ENCODE measurements around the gene NHS.

NHS gene

DNA sequence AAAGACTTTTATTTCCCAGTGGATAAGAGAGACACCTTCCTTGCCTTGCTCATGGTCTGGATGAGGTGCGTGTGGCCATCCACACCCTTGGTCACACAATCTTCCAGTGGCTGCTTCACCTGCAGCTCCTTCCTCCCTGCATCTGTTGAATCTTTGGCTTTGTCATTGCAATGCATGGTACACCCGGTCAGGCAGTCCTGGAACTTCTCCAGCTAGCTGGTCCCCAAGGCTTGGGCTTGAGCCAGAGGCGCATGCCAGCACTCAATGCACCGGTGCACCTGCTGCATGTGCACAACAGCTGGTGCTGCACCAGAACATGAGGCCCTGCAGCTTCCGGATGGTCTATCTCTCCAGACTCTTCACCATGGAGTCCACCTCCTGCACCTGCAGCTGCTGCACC is 394.0 kb downstream of the NHS start:
- H3K4me3 ChIP-seq (ENCODE audit: low read depth, low read length, poor library complexity, severe bottlenecking): no peak overlapping the region
- H3K9me3 ChIP-seq (ENCODE audit: low read length): no peaks in the 10 kb centered on the region
- H3K9ac ChIP-seq (ENCODE audit: low read length): no peak overlapping the region
- H4K20me1 ChIP-seq (ENCODE audit: insufficient read depth, low read length): no peaks in the 10 kb centered on the region
- no peaks in the 10 kb centered on the region for H3K36me3 ChIP-seq (ENCODE audit: insufficient read depth, low read length)
- H3K79me2 ChIP-seq (ENCODE audit: insufficient read depth, low read length): no peaks in the 10 kb centered on the region
- H3K9me2 ChIP-seq (ENCODE audit: low read depth, low read length): no peaks in the 10 kb centered on the region
- no peak overlapping the region for H2AFZ ChIP-seq (ENCODE audit: low read length)
- H3K4me2 ChIP-seq (ENCODE audit: low read length): no peak overlapping the region
- H3K4me1 ChIP-seq (ENCODE audit: insufficient read depth, low read length, severe bottlenecking): no peaks in the 10 kb centered on the region
- H3K27me3 ChIP-seq (ENCODE audit: insufficient read depth, low read length): no peaks in the 10 kb centered on the region
- H3K27ac ChIP-seq (ENCODE audit: low read depth, low read length, poor library complexity, severe bottlenecking): no peak overlapping the region
- no peaks in the 10 kb centered on the region for H3F3A ChIP-seq (ENCODE audit: insufficient read depth, low read length)
- TF ChIP-seq EZH2 (IDR thresholded peaks at IDR 0.05; ENCODE audit: borderline replicate concordance, low read length): no peak
- TF ChIP-seq, protein P1, sequence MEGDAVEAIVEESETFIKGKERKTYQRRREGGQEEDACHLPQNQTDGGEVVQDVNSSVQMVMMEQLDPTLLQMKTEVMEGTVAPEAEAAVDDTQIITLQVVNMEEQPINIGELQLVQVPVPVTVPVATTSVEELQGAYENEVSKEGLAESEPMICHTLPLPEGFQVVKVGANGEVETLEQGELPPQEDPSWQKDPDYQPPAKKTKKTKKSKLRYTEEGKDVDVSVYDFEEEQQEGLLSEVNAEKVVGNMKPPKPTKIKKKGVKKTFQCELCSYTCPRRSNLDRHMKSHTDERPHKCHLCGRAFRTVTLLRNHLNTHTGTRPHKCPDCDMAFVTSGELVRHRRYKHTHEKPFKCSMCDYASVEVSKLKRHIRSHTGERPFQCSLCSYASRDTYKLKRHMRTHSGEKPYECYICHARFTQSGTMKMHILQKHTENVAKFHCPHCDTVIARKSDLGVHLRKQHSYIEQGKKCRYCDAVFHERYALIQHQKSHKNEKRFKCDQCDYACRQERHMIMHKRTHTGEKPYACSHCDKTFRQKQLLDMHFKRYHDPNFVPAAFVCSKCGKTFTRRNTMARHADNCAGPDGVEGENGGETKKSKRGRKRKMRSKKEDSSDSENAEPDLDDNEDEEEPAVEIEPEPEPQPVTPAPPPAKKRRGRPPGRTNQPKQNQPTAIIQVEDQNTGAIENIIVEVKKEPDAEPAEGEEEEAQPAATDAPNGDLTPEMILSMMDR (IDR thresholded peaks at IDR 0.05; ENCODE audit: low read length): no peak

DNA sequence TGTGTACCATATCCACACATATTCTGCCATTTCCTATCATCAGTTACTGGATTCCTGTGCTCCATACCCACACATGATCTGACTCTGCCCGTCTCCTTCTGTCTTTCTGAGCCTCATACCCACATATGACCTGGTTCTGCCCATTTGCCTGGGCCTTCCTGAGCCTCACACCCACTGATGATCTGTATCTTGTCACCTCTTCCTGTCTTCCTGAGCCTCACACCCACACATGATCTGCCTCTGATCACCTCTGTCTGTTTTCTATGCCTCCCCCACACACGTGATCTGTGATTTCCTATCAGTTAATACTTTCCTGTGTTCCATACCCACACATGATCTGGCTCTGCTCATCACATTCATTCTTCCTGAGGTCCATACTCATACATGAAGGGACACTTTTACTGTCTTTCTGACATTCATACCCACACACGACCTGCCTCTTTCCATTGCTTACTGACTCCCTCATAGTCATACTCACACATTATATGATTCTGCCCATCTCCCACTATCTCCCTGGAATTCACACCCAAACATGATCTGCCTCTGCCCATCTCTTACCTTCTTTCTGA is 394.8 kb downstream of the NHS start:
- Histone ChIP-seq H3K4me3 (ENCODE audit: low read depth, low read length, poor library complexity, severe bottlenecking) (no peak overlapping the region), H3K27ac (ENCODE audit: low read depth, low read length, poor library complexity, severe bottlenecking) (no peak overlapping the region), H3K9me3 (ENCODE audit: low read length) (no peaks in the 10 kb centered on the region), H3K4me1 (ENCODE audit: insufficient read depth, low read length, severe bottlenecking) (no peaks in the 10 kb centered on the region), H3K4me2 (ENCODE audit: low read length) (no peak overlapping the region), H3K27me3 (ENCODE audit: insufficient read depth, low read length) (no peaks in the 10 kb centered on the region), H3F3A (ENCODE audit: insufficient read depth, low read length) (no peaks in the 10 kb centered on the region), H3K36me3 (ENCODE audit: insufficient read depth, low read length) (no peaks in the 10 kb centered on the region), H3K79me2 (ENCODE audit: insufficient read depth, low read length) (no peaks in the 10 kb centered on the region), H3K9ac (ENCODE audit: low read length) (no peak overlapping the region), H4K20me1 (ENCODE audit: insufficient read depth, low read length) (no peaks in the 10 kb centered on the region), H3K9me2 (ENCODE audit: low read depth, low read length) (no peaks in the 10 kb centered on the region), H2AFZ (ENCODE audit: low read length) (no peak overlapping the region)
- TF ChIP-seq, protein P1 (IDR thresholded peaks at IDR 0.05; ENCODE audit: low read length): no peak
- TF ChIP-seq EZH2 (IDR thresholded peaks at IDR 0.05; ENCODE audit: borderline replicate concordance, low read length): no peak

DNA sequence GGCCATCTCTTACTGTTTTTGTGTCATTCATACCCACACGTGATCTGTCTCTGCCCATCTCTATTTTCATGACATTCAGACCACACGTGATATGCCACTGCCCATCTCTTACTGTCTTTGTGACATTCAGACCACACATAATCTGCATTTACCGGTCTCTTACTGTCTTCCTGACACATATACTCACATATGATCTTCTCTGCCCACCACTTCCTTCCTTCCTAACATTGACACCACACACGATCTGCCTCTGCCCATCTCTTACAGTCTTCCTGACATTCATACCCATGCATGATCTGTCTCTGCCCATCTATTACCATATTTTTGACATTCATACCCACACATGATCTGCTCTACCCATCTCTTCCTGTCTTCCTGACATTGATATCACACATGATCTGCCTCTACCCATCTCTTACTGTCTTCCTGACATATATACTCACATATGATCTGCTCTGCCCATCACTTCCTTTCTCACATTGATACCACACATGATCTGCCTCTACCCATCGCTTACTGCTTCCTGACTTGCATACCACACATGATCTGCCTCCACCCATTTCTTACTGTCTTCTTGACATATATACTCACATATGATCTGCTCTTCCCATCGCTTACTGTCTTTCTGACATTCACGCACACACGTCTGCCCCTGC is 398.3 kb downstream of the NHS start:
- H3K27ac ChIP-seq (ENCODE audit: low read depth, low read length, poor library complexity, severe bottlenecking): no peak overlapping the region
- no peaks in the 10 kb centered on the region for H3K27me3 ChIP-seq (ENCODE audit: insufficient read depth, low read length)

More for the DNA sequence above, 398.3 kb downstream of the NHS start:
- no peak overlapping the region for H3K4me2 ChIP-seq (ENCODE audit: low read length)
- H3K9me2 ChIP-seq (ENCODE audit: low read depth, low read length): no peaks in the 10 kb centered on the region
- no peak overlapping the region for H2AFZ ChIP-seq (ENCODE audit: low read length)
- H3K4me1 ChIP-seq (ENCODE audit: insufficient read depth, low read length, severe bottlenecking): no peaks in the 10 kb centered on the region
- H3K4me3 ChIP-seq (ENCODE audit: low read depth, low read length, poor library complexity, severe bottlenecking): no peak overlapping the region
- no peak overlapping the region for H3K9ac ChIP-seq (ENCODE audit: low read length)
- no peaks in the 10 kb centered on the region for H3K36me3 ChIP-seq (ENCODE audit: insufficient read depth, low read length)
- no peaks in the 10 kb centered on the region for H3K9me3 ChIP-seq (ENCODE audit: low read length)
- TF ChIP-seq EZH2 (IDR thresholded peaks at IDR 0.05; ENCODE audit: borderline replicate concordance, low read length): no peak
- TF ChIP-seq, protein P1 (IDR thresholded peaks at IDR 0.05; ENCODE audit: low read length): no peak
- H3F3A ChIP-seq (ENCODE audit: insufficient read depth, low read length): no peaks in the 10 kb centered on the region
- no peaks in the 10 kb centered on the region for H4K20me1 ChIP-seq (ENCODE audit: insufficient read depth, low read length)
- no peaks in the 10 kb centered on the region for H3K79me2 ChIP-seq (ENCODE audit: insufficient read depth, low read length)

Data from OCI-LY1 (cell line).